CD1c-positive myeloid dendritic cell (primary cell): ENCODE data around the gene GRIN2A.

ENCODE experiments used
- DNase-seq: peaks from one replicate; pipeline ENCODE4 v3.0.0-alpha.2; 2016; ENCODE audit errors: extremely low spot score

The GRIN2A gene

DNA sequence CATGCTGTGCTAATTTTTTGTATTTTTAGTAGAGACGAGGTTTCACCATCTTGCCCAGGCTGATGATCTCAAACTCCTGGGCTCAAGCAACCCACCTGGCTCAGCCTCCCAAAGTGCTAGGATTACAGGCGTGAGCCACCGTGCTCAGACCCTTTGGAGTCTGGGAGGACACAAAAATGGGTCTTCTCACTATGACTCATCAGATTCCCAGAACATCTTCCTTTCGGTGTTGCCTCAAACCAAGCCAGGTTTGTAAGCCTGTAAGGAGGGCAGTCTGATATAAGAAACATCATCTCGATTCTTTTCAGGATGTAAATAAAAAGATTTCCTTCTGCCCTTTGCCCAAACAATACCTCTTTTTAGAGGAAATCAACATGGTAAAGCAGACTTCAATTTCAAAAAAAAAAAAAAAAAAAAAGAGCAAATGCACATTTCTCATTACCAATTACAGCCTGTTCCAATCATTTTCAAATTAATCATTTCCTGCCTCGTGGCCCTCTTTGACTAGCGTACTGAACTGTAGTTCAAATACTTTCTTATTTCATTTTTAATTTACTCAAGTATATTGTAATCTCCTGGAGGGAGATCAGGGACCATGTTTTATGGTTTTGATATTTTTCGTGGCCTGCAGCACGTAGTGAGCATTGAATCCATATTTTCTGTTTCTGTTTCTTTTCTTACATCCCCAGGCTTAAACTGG lies 409.6 kb downstream of the GRIN2A start:
- no peak for DNase-seq

DNA sequence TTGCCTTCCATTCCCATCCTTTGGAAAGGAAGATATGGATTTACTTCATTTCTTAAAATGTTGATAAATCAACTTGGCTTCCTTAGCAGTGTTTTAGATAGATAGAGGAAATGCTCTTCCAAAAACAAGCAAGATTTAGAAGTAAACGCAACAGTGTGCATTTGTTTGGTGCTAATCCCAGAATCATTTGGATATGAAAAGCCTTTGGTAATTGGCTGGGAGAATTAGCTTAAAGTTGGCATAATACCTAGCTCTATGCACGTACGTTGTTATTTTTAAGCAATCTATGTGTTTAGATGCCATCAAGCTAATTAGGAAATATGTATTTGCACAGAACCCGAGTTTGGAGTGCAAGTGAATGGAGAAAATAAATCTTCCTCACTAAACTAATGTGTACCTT lies 415.3 kb downstream of the GRIN2A start:
- DNase-seq, result no peak

DNA sequence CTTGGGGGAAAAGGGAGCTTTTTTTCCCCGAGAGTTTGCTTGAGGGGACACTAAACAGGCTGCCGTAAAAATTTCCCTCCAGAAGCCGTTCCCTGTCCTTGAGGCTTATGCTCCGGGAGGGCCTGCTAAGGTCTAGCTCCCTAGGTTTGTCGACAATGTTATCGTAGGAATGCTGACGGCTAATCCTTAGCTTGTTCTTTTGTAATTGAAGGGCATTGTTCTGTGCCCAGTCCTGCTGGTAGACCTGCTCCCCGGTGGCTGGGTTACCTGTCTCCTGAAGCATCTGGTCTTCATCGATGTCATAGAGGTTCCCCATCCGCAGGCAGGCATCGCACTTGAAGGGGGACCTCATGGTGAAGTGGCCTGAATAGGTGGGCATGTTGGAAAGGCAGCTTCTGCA lies 418.7 kb downstream of the GRIN2A start:
- no peak for DNase-seq

DNA sequence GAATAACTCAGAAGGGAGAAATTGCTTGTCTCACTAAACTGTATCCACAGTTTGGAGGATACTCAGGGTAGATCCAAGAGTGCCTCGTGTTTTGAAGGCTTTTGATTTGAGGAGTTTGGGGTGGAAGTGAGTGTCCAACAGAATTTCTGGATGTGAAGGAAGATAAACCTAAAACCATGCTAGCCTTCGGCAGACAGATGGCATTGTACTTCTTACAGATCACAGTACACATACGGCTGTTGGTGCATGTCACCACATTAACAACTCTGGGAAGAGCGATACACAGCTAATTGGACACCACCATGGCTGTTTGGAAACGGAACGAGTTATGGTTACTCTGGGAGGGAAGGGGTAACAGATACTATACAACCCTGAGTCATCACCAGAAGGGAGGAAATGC lies 420.4 kb downstream of the GRIN2A start:
- no peak for DNase-seq

DNA sequence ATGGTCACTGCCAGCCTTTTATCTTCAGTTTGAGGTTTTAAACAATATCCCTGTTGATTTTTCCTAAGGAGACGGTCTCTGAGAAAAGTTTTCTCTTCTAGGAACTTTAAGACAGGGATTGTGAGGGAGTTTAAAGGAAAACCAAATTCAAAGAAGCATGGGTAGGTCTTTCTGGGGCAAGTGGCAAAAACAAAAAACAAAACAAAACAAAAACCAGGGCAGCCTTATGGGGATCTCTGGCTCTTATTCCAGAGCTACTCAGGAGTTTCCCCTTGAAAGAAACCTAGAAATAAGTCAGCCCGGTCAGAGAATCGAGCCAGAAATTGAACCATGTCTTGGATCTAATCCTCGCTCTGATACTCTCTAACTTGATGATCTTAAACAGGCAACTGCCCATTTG lies 424.5 kb downstream of the GRIN2A start:
- DNase-seq, result no peak

DNA sequence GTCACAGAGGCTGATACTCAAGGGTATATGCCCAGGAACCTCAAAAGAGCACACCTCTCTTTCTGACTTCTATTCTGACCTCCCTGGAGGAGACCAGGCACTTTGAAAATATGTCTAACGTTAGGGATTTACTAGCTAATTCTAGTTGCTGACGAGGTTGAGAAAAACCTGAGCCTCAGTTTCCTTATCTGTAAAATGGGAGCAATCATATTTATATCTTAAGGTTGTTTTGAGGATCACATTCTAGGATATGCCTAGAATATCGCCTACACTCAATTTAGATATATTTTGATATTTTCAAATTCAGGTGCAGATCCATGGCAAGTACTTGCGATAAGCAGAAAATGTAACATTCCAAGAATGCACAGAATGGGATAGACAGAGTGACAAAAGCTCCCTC lies 425.8 kb downstream of the GRIN2A start:
- DNase-seq, result no peak

DNA sequence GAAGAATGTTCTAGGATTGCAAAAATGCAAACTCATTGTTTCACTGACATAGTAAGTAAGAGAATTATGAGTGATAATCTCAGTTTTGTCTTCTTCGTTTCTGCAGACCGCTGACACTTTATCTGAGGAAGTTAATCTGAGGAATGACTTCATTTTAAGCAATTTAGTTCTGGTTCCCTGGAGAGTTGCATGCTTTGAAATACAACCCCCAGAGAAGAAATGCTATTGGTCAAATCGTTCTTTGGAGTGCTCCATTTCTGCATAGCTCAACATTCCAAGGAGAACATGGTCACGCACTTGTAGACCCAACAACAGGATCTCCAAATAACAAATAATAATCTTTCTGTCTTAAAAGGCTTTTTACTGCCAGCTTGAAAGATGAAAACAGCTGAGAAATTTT lies 427.1 kb downstream of the GRIN2A start:
- DNase-seq, result no peak

DNA sequence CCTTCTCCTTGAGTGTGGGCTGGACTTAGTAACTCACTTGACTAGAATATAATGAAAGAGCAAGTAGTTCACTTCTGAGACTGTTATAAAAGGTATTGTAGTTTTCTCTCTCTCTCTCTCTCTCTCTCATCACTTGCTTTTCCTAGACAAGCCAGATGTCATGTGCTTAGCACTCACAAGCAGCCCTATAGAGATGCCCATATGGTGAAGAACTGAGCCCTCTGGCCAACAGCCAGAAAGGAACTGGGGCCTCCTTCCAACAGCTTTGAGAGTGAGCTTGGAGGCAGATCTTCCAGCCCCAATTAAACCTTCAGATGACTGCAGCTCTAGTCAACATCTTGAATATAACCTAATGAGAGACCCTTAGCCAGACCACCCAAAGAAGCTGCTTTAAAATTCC lies 440.5 kb downstream of the GRIN2A start:
- DNase-seq, result no peak

DNA sequence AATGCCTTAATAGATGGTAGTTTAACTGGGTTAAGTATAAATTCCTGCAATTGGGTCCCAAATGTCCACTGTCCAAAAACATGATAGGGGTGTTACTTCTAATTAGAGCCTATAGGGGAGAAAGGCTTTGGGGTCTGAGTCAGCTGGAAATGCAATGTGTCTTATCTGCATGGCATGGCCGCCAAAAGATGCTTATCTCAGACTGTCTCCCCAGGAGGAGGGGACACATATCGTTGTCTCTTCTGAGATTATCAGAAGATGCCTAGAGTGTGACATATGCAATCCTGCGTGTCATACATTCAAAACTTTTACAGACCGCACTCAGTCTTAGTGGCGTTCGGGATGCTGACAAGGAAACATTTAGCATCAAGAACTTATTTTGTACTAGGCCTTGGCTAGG lies 442.9 kb downstream of the GRIN2A start:
- DNase-seq, result no peak

DNA sequence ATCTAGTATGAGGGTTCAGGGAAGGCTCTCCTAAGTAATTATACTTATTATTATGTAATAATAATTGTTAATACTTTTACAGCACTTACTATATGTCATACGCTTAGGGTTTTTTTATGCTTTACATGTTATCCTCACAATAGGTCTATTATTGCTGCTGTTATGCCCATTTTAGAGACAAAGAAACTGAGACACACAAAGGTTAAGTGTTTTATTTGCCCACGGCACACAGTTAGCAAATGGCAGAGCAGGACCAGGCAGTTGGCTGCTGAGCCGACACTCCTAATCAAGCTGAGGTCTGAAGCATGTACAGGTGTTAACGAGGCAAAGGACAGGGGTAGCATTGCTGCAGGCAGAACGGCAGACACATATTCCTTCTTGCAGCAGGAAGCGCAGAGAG lies 443.5 kb downstream of the GRIN2A start:
- DNase-seq, result no peak

DNA sequence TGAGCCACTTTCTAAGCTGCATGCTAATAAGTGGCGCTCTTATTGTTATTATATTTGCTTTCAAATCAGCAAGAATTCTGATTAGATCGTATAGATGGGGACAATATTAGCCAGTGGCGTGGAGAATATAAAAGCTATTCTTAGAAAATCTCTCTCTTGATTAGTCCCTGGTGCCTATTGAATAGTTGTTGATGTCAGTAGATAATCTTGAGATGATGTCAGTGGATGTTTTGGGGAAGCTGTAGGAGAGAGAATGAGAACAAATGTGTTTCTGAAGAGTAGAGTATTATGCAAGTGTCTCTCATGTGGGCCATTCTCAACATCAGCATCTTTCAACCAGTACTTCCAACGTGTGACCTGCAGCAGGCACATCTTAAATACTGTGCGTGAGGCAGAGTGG lies 445.7 kb downstream of the GRIN2A start:
- DNase-seq, result no peak

DNA sequence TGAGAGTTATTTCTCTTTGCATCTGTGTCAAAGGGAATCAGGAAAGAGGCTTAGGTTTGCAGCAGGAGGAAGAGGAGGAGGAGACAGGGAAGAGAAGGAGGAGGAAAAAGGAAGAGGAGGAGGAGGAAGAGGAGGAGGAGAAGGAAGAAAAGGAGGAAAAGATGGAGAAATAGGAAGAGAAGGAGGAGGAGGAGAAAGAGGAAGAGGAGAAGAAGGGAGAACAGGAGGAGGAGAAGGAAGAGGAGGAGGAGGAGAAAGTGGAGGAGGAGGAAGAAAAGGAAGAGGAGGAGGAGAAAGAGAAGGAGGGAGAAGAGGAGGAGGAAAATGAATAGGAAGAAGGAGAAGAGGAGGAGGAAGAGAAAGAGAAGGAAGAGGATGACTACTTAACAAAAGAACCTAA lies 459.1 kb downstream of the GRIN2A start:
- DNase-seq, result no peak

DNA sequence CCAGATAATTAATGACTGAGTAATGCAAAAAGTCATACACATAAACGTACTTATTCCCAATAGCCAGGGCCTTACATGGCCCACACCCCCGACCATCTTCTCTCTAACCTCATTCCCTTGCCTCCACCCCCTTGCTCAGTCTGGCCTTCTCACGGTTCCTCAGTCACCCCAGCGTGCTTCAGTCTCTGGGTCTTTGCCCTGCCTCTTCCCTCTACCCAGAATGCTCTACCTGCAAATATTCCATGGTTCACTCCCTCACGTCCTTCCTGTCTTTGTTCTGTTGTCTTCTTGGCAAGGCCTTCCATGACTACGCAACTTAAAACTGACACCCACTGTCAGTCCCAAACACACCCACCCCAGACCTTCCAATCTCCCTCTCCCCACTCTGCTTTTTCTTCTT lies 468.3 kb downstream of the GRIN2A start:
- DNase-seq, result no peak

DNA sequence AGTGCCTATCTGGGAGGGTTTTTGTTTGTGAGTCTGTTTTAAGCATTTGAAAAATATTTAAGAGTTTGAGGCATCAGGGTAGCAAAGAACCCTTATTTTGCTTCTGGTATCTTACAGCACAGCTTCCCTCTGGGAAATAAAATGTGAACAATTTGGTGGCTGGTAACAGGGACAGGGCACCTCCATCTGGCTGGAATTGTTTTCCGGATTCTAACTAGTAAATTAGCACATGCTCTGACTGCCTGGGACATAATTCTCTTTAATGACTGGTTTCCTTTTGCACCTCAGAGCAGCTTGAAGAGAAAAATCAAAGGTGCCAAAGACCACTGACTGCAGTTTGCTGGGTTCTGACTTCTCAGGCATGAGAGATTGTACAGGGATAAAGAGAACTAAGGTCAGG lies 469.1 kb downstream of the GRIN2A start:
- no peak for DNase-seq

DNA sequence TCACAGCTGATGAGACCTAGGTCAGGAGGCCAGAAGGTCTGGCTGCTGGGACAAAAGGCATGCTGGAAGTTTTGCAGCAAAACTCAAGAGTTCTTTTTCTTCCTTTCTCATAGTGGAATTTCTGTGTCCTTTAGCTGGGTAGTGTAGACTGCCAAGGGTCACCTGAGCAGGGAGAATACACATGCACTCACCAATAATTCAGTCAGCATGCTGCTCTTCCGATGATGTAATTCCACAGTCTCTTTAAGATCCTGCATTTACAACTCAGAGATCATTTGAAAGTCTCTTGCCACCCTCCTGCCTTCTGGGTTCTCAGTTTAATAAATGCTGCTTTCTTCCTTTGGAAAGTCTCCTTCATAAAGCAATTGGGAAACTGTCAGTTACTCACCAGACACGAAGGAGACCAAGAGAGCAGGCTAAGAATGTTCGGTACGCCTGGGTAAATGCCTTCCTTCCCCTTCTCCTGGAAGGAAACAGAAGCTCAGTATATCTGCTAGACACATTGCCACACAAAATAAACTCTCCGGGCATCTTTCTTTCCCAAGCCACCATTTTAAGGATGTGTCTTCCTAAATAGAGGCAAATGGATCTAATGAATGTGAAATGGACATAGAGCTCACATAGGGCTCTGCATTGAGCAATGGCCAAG lies 473.1 kb downstream of the GRIN2A start:
- DNase-seq, result no peak

DNA sequence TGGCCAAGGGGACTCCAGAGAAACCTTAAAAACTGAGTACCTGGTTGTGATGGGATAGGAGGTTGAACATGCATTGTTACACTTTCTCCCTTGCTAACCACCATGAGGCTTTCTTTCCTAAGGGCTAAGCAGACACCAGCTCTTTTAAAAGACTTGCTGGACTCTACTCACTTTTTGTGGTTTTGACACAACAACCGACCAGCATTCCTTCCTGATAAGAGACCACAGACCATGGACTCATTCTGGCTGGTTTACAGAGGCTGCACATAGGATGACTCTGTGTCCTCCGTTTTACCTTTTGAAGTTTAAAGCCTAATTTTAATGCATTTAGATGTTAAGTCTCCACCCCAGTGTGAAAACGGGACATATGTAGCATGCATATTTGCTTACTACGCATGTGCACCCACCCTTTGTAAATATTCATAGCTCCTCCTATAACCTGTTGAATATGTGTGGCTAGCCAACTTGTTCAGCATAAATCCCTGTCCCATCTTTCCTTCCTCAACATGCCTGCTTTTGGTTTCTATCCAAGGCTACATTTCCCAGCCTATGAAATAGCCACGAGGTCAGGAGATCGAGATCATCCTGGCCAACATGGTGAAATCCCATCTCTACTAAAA lies 475.9 kb downstream of the GRIN2A start:
- no peak for DNase-seq

DNA sequence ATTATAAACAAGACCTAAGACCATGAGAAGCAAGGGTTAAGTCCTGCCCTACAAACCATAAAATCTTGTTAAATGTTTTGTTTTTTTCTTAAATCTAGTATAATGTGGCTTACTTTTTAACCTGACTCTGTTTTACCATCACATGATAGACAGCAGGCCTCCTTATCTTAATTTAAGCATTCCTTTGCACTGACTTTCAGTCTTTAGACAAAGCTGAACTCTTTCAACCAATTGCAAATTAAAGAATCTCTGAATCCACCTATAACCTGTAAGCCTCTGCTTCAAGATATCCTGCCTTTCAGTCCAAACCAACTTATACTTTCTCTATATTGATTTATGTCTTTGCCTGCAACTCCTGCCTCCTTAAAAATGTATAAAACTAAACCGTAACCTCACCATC lies 478.5 kb downstream of the GRIN2A start:
- DNase-seq, result no peak
